Astrocyte of the cerebellum (primary cell): ENCODE measurements around the gene CDK2AP2.

Experiments used
- DNase-seq: peaks from one replicate; pipeline ENCODE4 v3.0.0-alpha.2; 2011; ENCODE audit warnings: low read depth
- H3K4me3 ChIP-seq: 2 replicates; pipeline ENCODE4 v1.5.1; 2011; ENCODE audit warnings: mild to moderate bottlenecking, low read depth, low read length, moderate library complexity
- in situ Hi-C: cut with HindIII; loops from 2 replicates; pipeline ENCODE4 v1.10.0; 2017; ENCODE audit warnings: low sequenced_read_pairs
- TF ChIP-seq, protein P1 (sequence below): IDR thresholded peaks from 2 replicates; pipeline ENCODE4 v1.5.1; 2012; ENCODE audit warnings: low read length, low read depth, moderate library complexity, mild to moderate bottlenecking; ENCODE audit errors: missing control alignments

Gene CDK2AP2

DNA sequence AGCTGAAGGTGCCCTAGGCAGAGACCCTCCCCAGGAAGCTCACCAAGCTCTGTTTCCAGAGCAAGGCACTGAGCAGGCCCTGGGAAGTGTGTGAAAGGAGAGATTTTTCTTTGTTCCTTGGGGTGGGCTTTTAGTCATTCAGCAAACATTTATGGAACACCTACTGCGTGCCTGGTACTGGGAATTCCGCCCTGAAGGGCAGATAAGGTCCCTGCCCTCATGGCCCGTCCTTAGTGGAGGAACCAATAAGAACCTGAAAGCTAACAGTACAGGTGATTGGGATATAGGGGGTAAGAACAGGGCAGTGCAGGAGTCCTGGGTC is 42.8 kb downstream of the CDK2AP2 start:
- TF ChIP-seq, protein P1, sequence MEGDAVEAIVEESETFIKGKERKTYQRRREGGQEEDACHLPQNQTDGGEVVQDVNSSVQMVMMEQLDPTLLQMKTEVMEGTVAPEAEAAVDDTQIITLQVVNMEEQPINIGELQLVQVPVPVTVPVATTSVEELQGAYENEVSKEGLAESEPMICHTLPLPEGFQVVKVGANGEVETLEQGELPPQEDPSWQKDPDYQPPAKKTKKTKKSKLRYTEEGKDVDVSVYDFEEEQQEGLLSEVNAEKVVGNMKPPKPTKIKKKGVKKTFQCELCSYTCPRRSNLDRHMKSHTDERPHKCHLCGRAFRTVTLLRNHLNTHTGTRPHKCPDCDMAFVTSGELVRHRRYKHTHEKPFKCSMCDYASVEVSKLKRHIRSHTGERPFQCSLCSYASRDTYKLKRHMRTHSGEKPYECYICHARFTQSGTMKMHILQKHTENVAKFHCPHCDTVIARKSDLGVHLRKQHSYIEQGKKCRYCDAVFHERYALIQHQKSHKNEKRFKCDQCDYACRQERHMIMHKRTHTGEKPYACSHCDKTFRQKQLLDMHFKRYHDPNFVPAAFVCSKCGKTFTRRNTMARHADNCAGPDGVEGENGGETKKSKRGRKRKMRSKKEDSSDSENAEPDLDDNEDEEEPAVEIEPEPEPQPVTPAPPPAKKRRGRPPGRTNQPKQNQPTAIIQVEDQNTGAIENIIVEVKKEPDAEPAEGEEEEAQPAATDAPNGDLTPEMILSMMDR = no peak
- in situ Hi-C loops = no loop called here
- no peak for DNase-seq
- H3K4me3 ChIP-seq = peak overlapping the region; percentile 54

DNA sequence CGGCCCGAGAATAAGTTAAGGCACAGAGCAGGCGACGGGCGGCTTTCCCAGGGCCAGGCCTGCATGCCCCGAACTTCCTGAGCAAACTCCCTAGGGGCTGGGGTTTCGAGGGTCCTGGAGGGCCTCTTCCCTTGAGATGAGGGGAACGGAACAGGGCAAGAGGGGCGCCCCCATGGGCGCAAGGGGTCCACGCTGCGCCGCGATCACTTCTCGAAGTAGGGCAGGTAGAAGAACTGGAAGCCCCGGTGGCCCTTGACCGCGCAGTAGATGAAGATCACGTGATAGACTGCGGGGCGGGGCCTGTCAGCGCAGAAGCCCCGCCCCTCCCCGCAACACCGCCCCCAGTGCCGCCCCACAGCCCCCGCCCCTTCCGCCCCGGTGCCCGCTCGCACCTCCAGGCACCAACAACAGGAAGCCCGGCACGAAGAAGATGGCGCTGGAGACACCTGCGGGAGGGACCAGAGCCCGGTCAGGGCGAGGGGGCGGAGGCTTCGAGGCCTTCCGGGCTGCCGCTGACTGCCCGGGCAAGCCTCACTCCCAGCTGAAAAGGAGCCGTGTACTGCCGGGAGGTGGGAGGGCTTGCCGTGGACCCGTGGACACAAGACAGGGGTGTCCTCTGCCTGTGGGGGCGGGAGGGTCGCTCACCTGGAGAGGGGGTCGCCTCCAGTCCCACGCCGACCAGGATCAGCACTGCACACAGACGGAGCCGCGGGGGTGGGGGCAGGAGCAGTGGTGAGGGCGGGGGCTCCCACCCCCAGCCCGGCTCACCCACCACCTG is 43.4 kb downstream of the CDK2AP2 start:
- TF ChIP-seq, protein P1 = no peak
- no peak for DNase-seq
- in situ Hi-C loops = no loop called here
- peak overlapping the region; percentile 54 for H3K4me3 ChIP-seq

DNA sequence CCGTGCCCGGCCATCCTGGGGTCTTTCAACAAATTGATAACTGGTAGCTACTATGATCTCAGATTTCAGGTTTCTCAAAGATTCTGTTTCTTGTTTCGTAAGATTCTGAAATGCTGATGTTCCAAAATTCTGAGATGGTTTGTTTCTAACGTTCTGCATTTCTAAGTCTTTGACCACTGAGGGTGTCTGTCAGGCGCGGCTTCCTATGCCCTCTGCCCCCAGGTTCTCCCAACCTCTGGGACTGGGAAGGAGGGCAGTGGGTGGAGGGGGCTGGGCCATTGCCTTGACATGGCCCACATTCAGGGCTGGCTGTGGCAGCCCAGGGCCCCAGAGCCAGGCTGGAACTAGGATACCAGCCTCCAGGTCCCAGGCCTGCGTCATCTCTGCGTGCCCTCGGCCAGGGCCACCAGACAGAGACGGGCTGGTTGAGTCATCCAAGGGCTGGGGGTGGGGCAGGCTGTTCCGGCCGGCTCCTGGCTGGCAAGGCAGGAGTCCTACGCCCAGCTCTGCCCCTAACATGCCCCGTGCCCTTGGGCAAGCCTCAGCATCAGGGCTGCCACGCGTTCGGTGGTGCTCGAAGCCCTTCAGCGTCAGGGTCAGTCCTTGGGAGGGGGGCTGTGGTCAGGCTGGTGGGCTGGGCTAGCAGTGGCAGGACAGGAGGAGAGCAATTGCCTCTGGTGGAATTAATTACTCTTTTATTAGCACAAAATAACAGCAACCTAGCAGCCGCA is 44.1 kb downstream of the CDK2AP2 start:
- TF ChIP-seq, protein P1 = no peak
- DNase-seq = no peak
- in situ Hi-C loops = no loop called here
- H3K4me3 ChIP-seq = peak overlapping the region; percentile 54

DNA sequence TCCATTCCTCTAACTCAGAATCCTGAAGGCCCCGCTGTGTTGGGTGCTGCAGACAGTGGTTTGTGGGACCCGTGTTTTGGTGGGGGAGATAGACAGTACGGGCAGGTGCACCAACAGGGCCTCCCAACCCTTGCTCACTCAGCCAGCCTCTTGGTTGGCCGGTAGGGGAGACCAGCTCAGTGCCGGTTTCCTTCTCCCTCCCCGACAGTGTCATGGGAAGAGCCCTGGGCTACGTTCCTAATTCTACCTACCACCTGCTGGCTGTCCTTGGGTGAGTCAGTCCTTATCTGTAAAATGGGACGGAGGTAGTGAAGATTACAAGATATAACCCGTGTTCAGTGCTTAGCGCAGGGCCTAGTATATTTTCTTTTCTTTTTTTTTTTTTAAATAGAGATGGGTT is 44.8 kb downstream of the CDK2AP2 start:
- no peak for DNase-seq
- no peak overlapping the region for H3K4me3 ChIP-seq
- in situ Hi-C loops = no loop called here
- TF ChIP-seq, protein P1 = no peak

DNA sequence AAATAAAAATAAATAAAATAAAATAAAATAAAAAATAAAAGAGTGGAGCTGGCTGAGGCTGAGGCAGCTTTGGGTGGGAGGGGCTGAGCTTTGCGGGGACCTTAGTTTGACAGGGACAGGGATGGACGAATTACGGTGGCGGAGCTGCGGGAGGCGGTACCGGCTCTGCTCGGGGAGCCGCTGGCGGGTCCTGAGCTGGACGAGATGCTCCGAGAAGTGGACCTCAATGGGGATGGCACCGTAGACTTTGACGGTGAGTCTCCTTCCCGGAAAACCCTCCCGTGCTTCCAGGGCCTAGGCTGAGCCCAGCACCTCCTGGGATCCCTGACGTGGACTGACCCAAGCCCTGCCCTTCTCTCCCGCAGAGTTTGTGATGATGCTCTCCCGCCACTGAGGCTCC is 49.7 kb downstream of the CDK2AP2 start:
- in situ Hi-C loops = no loop called here
- TF ChIP-seq, protein P1 = no peak
- no peak overlapping the region for H3K4me3 ChIP-seq
- DNase-seq = no peak

DNA sequence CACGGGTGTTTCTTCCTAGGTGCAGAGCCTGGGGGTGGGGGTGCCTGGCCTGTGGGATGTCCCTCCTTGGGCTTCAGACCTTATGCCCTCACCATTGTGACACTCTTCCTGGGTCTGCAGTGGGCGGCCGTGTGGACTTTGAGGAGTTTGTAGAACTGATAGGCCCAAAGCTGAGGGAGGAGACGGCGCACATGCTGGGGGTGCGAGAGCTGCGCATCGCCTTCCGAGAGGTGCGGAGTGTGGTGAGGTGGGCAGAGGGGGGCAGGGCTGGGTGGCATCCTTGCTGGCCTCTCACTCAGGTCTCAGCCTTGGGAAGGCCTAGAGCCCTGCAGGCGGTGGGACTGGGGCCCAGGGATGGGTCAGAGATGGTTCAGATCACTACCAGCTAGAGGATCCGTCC is 50.5 kb downstream of the CDK2AP2 start:
- in situ Hi-C loops = no loop called here
- TF ChIP-seq, protein P1 = no peak
- DNase-seq = no peak
- H3K4me3 ChIP-seq = no peak overlapping the region
